Spleen (tissue), 11 donors: Measurements from ENCODE around the gene TTN. TPM values are rescaled to one million over a fixed set of nuclear protein-coding genes. Genes with fewer than 3 reads are reported as not detected.

Experiments
- DNase-seq: peaks from one replicate; pipeline ENCODE4 v3.0.0-alpha.2; 2020
- H3K27ac ChIP-seq, 8 donors: fragments of 200-600 bp; sonication (generic) in 7 of 8; 1 replicate in 4 of 8; 2 replicates in 4 of 8; pipeline versions ENCODE4 v1.5.0 to v1.8.0; 2016 to 2021; ENCODE audit warnings: inconsistent platforms in 4 of 8, mild to moderate bottlenecking in 4 of 8, moderate library complexity in 1 of 8
- H3K27me3 ChIP-seq, 7 donors: fragments of 200-600 bp; sonication (generic) in 6 of 7; replicated peaks in 1 of 7; 1 replicate in 4 of 7; 2 replicates in 3 of 7; pipeline versions ENCODE4 v1.5.0 to v1.8.0; 2016 to 2021; ENCODE audit warnings: inconsistent platforms in 3 of 7, mild to moderate bottlenecking in 1 of 7
- H3K36me3 ChIP-seq, 6 donors: fragments of 200-600 bp; sonication (generic) in 5 of 6; 1 replicate in 4 of 6; 2 replicates in 2 of 6; pipeline versions ENCODE4 v1.5.0 to v1.8.0; 2016 to 2021; ENCODE audit warnings: inconsistent platforms in 2 of 6
- H3K4me1 ChIP-seq, 6 donors: fragments of 200-600 bp; sonication (generic) in 5 of 6; 1 replicate in 3 of 6; 2 replicates in 3 of 6; pipeline versions ENCODE4 v1.5.0 to v1.8.0; 2016 to 2021; ENCODE audit warnings: inconsistent platforms in 3 of 6
- H3K4me3 ChIP-seq, 8 donors: fragments of 200-600 bp; sonication (generic) in 7 of 8; 1 replicate in 4 of 8; 2 replicates in 4 of 8; pipeline versions ENCODE4 v1.5.0 to v1.8.0; 2016 to 2021; ENCODE audit warnings: inconsistent platforms in 4 of 8, mild to moderate bottlenecking in 4 of 8, moderate library complexity in 2 of 8
- H3K9me3 ChIP-seq, 8 donors: fragments of 200-600 bp; sonication (generic) in 7 of 8; 1 replicate in 4 of 8; 2 replicates in 4 of 8; pipeline versions ENCODE4 v1.5.0 to v1.8.0; 2016 to 2021; ENCODE audit warnings: inconsistent platforms in 4 of 8
- POLR2A ChIP-seq, 3 donors: fragments of 450-650 bp; IDR thresholded peaks; one replicate each; pipeline ENCODE4 v1.5.1; 2017; ENCODE audit warnings: antibody characterized with exemption in 3 of 3, mild to moderate bottlenecking in 1 of 3
- POLR2AphosphoS5 ChIP-seq, 3 donors: sonication (generic); formaldehyde crosslinking; IDR thresholded peaks; one replicate each; pipeline ENCODE4 v1.5.1; 2017; ENCODE audit warnings: antibody characterized with exemption in 3 of 3
- WGBS, 5 donors: extraction: QIAGEN DNeasy Blood & Tissue Kit in 3 of 5; methylation state at CpG; one replicate each; pipeline versions ENCODE4 v1.1.5 to v1.1.7; 2013 to 2018; 5-methylcytosine and 5-hydroxymethylcytosine counted together
- intact Hi-C: fragments of 100-400 bp; cut with DNase I; formaldehyde crosslinking; loops from one replicate; pipeline ENCODE4 v1.15.0; 2023; ENCODE audit warnings: low total_unique reads
- polyA plus RNA-seq, 3 donors: library from polyadenylated mRNA; stranded (reverse); fragments of 200-250 nt; gene quantifications; one replicate each; pipeline ENCODE4 v1.2.1, GENCODE V29; 2013
- total RNA-seq, 7 donors: library from RNA; depleted of rRNA in 3 of 7; stranded (reverse); fragments of >200 nt in 3 of 7; fragmentation: NEBNext Ultra II Directional in 4 of 7; extraction: Animal tissue kit (Norgen Biotek cat#: 25700) in 4 of 7; gene quantifications; one replicate each; pipeline versions ENCODE4 v1.1.0 to v1.2.1, GENCODE V29; 2016 to 2021
- TF ChIP-seq, protein P1 (sequence below), 11 experiments: fragments of 200-600 bp in 7 of 11; fragments of 450-650 bp in 4 of 11; sonication (generic) in 4 of 11; IDR thresholded peaks in 8 of 11; conservative IDR thresholded peaks in 3 of 11; 1 replicate in 7 of 11; 2 replicates in 4 of 11; pipeline versions ENCODE4 v1.4.0 to v1.8.0; 2016 to 2021; ENCODE audit warnings: antibody characterized with exemption in 11 of 11, inconsistent platforms in 4 of 11, mild to moderate bottlenecking in 1 of 11
- donor health status: healthy with polysubstance abuse.
- donor health status: DM: no; HTN: no; CAD: no; lungs with moderate emphysema.
- donor health status: DM: no; HTN: no; CAD: no.
- donor health status: Bipolar disorder and iron deficiency.
- donor health status: healthy.
- donor health status: DM: no; HTN: no; CAD: no.
- donor health status: DM: yes; HTN: yes; CAD: no.

Gene TTN
- total and polyA plus RNA-seq, 10 donors: 0.23 to 28.5 (median 19.6) TPM

DNA sequence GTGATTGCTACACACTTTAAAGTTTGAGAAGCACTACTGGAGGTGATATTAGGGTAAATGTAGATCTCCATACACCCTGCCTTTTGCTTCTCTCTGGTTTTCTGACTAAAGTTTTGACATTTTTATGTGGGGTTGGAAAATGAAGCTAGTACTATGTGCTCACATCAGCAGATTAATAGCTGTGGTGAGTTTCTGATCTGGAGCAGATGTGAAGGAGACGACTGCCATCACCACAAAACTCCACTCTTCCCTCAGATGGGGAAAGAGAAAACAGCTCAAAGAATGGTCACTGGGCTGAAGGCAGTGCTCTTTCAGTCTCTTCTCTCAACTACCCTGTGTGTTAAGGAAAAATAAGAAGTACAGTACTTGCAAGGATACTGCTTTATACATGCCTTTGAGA, 289.7 kb downstream of the TTN start:
- H3K27ac ChIP-seq: no peak overlapping the region
- 79 to 96% (median 82%) methylated on average over 1 of the region's 1 CpG for WGBS, 5 donors
- no peak for DNase-seq
- H3K9me3 ChIP-seq: no peaks in the 10 kb centered on the region
- intact Hi-C loops: no loop called here
- no peaks in the 10 kb centered on the region for H3K27me3 ChIP-seq
- peaks cover 0 to 1% (median 0%) of the 10 kb centered on the region in 6 donors for H3K4me1 ChIP-seq
- TF ChIP-seq POLR2AphosphoS5 (IDR thresholded peaks at IDR 0.05) (no peak), POLR2A (IDR thresholded peaks at IDR 0.05) (no peak)
- TF ChIP-seq, protein P1, sequence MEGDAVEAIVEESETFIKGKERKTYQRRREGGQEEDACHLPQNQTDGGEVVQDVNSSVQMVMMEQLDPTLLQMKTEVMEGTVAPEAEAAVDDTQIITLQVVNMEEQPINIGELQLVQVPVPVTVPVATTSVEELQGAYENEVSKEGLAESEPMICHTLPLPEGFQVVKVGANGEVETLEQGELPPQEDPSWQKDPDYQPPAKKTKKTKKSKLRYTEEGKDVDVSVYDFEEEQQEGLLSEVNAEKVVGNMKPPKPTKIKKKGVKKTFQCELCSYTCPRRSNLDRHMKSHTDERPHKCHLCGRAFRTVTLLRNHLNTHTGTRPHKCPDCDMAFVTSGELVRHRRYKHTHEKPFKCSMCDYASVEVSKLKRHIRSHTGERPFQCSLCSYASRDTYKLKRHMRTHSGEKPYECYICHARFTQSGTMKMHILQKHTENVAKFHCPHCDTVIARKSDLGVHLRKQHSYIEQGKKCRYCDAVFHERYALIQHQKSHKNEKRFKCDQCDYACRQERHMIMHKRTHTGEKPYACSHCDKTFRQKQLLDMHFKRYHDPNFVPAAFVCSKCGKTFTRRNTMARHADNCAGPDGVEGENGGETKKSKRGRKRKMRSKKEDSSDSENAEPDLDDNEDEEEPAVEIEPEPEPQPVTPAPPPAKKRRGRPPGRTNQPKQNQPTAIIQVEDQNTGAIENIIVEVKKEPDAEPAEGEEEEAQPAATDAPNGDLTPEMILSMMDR (IDR thresholded peaks at IDR 0.05 in 8 of 11, conservative IDR thresholded peaks at IDR 0.05 in 3 of 11): no peak
- H3K4me3 ChIP-seq: no peak overlapping the region
- H3K36me3 ChIP-seq: peaks cover 0 to 41% (median 8%) of the 10 kb centered on the region in 6 donors

DNA sequence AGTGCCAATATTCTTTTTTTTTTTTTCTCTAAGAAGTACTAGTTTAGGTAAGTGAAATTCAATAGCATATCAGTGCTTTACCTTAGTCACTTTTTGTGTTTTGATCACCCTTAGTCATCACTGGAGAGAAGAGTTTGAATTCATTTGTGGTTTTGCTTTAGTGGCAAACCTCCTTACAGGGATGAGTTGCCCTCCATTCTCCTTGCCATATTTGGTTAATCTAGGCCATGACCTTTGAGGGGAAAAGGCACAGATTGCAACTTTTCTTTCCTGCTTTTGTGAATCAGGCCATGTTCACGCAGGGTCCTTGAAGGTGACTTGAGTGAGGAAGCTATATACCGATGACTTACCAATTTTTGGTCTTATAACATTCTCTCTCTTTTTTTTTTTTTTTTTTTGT, 292.6 kb downstream of the TTN start:
- H3K36me3 ChIP-seq: peaks cover 0 to 66% (median 17%) of the 10 kb centered on the region in 6 donors
- TF ChIP-seq POLR2A (IDR thresholded peaks at IDR 0.05): no peak
- H3K9me3 ChIP-seq: no peaks in the 10 kb centered on the region
- no peak overlapping the region for H3K4me3 ChIP-seq
- 54 to 71% (median 63%) methylated on average over 2 of the region's 2 CpGs for WGBS, 5 donors
- H3K4me1 ChIP-seq: no peaks in the 10 kb centered on the region
- intact Hi-C loops: no loop called here
- DNase-seq: no peak
- H3K27me3 ChIP-seq: no peaks in the 10 kb centered on the region
- no peak overlapping the region for H3K27ac ChIP-seq

DNA sequence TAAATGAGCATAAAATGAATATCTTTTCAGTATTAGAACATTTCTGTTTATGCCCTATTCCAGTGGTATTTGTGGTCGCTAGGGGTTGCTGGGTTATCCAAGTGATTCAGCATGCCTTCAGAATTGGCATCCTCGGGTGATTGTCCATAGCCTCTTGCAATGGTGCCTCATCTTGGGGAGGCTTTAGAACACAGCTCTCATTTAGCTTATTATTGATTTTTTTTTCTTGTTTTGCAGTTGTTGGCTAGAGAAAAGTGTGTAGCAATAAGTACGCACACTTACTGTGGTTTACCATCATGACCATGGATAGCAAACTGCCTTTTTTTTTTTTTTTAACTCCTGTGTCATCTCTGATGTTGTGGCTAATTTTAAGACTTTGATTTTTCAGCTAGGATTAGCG, 293.3 kb downstream of the TTN start:
- no peak for TF ChIP-seq POLR2A (IDR thresholded peaks at IDR 0.05)
- TF ChIP-seq, protein P1 (IDR thresholded peaks at IDR 0.05 in 8 of 11, conservative IDR thresholded peaks at IDR 0.05 in 3 of 11): no peak
- no peak for TF ChIP-seq POLR2AphosphoS5 (IDR thresholded peaks at IDR 0.05)
- Histone ChIP-seq H3K9me3 (no peaks in the 10 kb centered on the region), H3K27ac (no peak overlapping the region), H3K27me3 (no peaks in the 10 kb centered on the region), H3K4me1 (no peaks in the 10 kb centered on the region), H3K36me3 (peaks cover 0 to 69% (median 19%) of the 10 kb centered on the region in 6 donors), H3K4me3 (no peak overlapping the region)
- WGBS, 5 donors: 87 to 94% (median 90%) methylated on average over 4 of the region's 4 CpGs
- intact Hi-C loops: no loop called here
- DNase-seq: no peak

DNA sequence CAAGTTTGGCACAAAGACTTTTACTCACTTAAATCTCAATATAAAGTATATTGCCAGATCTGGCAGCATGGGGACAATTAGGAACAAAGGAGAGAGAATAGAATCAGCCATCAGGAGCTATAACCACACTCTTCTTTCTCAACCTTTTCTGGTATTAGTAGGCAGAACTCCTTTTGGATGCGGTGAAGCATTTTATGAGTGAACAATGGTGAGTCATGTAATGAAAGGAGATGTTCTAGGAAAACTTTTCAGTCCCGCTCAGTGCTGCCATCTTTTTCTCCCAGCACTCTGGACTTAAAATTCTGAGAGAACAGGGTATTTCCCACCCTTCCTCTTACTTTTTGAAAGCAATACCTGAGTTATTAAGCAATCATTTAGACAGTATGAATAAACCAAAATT, 294.7 kb downstream of the TTN start:
- H3K4me1 ChIP-seq: no peaks in the 10 kb centered on the region
- no peaks in the 10 kb centered on the region for H3K9me3 ChIP-seq
- DNase-seq: no peak
- peaks cover 0 to 56% (median 11%) of the 10 kb centered on the region in 6 donors for H3K36me3 ChIP-seq
- WGBS, 5 donors: 89 to 93% (median 91%) methylated on average over 2 of the region's 2 CpGs
- H3K27me3 ChIP-seq: no peaks in the 10 kb centered on the region
- no peak overlapping the region for H3K27ac ChIP-seq
- intact Hi-C loops: no loop called here
- H3K4me3 ChIP-seq: no peak overlapping the region
- no peak for TF ChIP-seq POLR2A (IDR thresholded peaks at IDR 0.05)
- TF ChIP-seq, protein P1 (IDR thresholded peaks at IDR 0.05 in 8 of 11, conservative IDR thresholded peaks at IDR 0.05 in 3 of 11): no peak
- no peak for TF ChIP-seq POLR2AphosphoS5 (IDR thresholded peaks at IDR 0.05)

DNA sequence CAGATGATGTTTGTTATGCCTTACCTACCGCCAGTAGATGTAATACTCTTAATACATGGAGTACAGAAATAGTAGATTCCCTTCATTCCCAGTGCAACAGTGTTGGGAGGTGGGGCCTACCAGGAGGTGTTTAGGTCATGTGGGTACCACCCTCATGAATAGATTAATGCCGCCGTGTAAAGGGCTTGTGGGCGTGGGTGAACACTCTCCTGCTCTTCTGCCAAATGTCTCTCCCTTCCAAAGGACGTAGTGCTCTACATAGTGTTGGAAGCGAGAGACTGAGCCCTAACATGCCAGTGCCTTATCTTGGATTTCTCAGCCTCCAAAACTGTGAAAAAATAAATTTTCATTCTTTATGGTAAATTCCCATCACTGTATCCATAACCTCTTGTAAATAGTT, 296.8 kb downstream of the TTN start:
- Histone ChIP-seq H3K36me3 (peaks cover 0 to 67% (median 15%) of the 10 kb centered on the region in 6 donors), H3K4me3 (no peak overlapping the region), H3K27me3 (no peaks in the 10 kb centered on the region), H3K4me1 (no peaks in the 10 kb centered on the region), H3K9me3 (no peaks in the 10 kb centered on the region), H3K27ac (no peak overlapping the region)
- no peak for DNase-seq
- TF ChIP-seq POLR2AphosphoS5 (IDR thresholded peaks at IDR 0.05) (no peak), POLR2A (IDR thresholded peaks at IDR 0.05) (no peak)
- TF ChIP-seq, protein P1 (IDR thresholded peaks at IDR 0.05 in 8 of 11, conservative IDR thresholded peaks at IDR 0.05 in 3 of 11): no peak
- intact Hi-C loops: no loop called here
- WGBS, 5 donors: 92 to 95% (median 94%) methylated on average over 6 of the region's 6 CpGs
